ENCODE measurements around the gene RIPOR2. TPM values are rescaled to one million over a fixed set of nuclear protein-coding genes. Genes with fewer than 3 reads are reported as not detected.

Gene RIPOR2
- total and polyA plus RNA-seq, 2 experiments from 2014 or later = 9.5 to 22.5 TPM

DNA sequence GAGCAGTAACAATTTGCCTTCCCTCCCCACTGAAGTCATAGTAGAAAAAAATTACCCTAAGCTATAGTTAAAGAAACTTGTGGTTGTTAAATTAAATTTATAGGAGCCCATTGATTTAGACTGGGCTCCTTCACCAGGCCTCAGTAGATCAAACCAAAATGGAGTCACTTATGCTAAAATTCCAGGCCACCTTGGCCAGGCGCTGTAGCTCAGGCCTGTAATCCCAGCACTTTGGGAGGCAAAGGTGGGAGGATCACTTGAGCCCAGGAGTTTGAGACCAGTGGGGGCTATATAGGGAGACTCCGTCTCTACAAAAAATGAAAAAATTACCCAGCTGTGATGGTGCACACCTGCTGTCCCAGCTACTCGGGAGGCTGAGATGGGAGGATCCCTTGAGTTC lies 176.0 kb downstream of the RIPOR2 start (continued):
- TF ChIP-seq, protein P1, sequence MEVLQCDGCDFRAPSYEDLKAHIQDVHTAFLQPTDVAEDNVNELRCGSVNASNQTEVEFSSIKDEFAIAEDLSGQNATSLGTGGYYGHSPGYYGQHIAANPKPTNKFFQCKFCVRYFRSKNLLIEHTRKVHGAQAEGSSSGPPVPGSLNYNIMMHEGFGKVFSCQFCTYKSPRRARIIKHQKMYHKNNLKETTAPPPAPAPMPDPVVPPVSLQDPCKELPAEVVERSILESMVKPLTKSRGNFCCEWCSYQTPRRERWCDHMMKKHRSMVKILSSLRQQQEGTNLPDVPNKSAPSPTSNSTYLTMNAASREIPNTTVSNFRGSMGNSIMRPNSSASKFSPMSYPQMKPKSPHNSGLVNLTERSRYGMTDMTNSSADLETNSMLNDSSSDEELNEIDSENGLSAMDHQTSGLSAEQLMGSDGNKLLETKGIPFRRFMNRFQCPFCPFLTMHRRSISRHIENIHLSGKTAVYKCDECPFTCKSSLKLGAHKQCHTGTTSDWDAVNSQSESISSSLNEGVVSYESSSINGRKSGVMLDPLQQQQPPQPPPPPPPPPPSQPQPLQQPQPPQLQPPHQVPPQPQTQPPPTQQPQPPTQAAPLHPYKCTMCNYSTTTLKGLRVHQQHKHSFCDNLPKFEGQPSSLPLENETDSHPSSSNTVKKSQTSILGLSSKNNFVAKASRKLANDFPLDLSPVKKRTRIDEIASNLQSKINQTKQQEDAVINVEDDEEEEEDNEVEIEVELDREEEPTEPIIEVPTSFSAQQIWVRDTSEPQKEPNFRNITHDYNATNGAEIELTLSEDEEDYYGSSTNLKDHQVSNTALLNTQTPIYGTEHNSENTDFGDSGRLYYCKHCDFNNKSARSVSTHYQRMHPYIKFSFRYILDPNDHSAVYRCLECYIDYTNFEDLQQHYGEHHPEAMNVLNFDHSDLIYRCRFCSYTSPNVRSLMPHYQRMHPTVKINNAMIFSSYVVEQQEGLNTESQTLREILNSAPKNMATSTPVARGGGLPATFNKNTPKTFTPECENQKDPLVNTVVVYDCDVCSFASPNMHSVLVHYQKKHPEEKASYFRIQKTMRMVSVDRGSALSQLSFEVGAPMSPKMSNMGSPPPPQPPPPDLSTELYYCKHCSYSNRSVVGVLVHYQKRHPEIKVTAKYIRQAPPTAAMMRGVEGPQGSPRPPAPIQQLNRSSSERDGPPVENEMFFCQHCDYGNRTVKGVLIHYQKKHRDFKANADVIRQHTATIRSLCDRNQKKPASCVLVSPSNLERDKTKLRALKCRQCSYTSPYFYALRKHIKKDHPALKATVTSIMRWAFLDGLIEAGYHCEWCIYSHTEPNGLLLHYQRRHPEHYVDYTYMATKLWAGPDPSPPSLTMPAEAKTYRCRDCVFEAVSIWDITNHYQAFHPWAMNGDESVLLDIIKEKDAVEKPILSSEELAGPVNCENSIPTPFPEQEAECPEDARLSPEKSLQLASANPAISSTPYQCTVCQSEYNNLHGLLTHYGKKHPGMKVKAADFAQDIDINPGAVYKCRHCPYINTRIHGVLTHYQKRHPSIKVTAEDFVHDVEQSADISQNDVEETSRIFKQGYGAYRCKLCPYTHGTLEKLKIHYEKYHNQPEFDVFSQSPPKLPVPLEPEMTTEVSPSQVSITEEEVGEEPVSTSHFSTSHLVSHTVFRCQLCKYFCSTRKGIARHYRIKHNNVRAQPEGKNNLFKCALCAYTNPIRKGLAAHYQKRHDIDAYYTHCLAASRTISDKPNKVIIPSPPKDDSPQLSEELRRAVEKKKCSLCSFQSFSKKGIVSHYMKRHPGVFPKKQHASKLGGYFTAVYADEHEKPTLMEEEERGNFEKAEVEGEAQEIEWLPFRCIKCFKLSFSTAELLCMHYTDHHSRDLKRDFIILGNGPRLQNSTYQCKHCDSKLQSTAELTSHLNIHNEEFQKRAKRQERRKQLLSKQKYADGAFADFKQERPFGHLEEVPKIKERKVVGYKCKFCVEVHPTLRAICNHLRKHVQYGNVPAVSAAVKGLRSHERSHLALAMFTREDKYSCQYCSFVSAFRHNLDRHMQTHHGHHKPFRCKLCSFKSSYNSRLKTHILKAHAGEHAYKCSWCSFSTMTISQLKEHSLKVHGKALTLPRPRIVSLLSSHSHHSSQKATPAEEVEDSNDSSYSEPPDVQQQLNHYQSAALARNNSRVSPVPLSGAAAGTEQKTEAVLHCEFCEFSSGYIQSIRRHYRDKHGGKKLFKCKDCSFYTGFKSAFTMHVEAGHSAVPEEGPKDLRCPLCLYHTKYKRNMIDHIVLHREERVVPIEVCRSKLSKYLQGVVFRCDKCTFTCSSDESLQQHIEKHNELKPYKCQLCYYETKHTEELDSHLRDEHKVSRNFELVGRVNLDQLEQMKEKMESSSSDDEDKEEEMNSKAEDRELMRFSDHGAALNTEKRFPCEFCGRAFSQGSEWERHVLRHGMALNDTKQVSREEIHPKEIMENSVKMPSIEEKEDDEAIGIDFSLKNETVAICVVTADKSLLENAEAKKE (CRISPR knock-in tag; IDR thresholded peaks at IDR 0.05) = no peak
- no peak for TF ChIP-seq JUNB (IDR thresholded peaks at IDR 0.05; ENCODE audit: unreplicated experiment)
- no peak for TF ChIP-seq CREB1 (CRISPR knock-in tag; IDR thresholded peaks at IDR 0.05; ENCODE audit: low read depth)

DNA sequence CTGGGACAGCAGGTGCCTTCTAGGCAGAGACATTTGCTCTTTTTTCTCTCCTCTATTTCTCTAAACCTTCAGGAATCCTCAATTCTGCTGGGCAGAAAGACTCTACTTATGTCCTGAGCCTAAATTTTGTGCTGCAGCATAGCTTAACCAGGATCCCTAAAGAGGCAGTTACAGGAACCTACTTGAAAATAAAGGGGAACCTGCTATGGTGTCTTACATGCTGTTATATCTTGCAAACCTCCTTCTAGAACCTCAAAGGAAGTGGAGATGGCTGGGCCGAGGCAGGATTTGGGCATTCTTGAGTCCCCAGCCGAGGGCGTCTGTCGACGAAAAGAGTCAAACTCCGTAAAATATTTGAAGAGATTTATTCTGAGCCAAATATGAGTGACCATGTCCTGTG lies 178.1 kb downstream of the RIPOR2 start:
- H3K27me3 ChIP-seq (ENCODE audit: insufficient read depth) = no peaks in the 10 kb centered on the region
- no peaks in the 10 kb centered on the region for H3K36me3 ChIP-seq (ENCODE audit: insufficient read depth)
- H3K27me3 Mint-ChIP-seq (ENCODE audit: insufficient read depth, low read depth, poor library complexity) = peaks cover 1% of the 10 kb centered on the region
- DNase-seq (ENCODE audit: low spot score) (no peak), ATAC-seq (no peak)
- no peaks in the 10 kb centered on the region for H4K20me1 ChIP-seq (replicated peaks; ENCODE audit: insufficient read depth)
- peaks cover 6% of the 10 kb centered on the region; the same call in 1 of the 3 replicates for H3K9me3 Mint-ChIP-seq
- H3K9me2 ChIP-seq (ENCODE audit: insufficient read depth) = peaks cover 6% of the 10 kb centered on the region
- no peak overlapping the region for H3K27ac Mint-ChIP-seq
- no peak overlapping the region for H3K4me2 ChIP-seq
- H3F3A ChIP-seq (replicated peaks; ENCODE audit: low read depth) = no peaks in the 10 kb centered on the region
- H3K36me3 Mint-ChIP-seq (ENCODE audit: low read depth) = no peaks in the 10 kb centered on the region; the same call in 2 of the 3 replicates
- no peaks in the 10 kb centered on the region for H3K79me2 ChIP-seq (replicated peaks; ENCODE audit: insufficient read depth)
- H3K27ac ChIP-seq (ENCODE audit: low read depth) = no peak overlapping the region
- peaks cover 4% of the 10 kb centered on the region; the same call in 1 of the 2 replicates for H3K4me1 ChIP-seq (ENCODE audit: insufficient read depth)
- H3K4me1 Mint-ChIP-seq = peaks cover 5% of the 10 kb centered on the region; the same call in 2 of the 3 replicates
- H2AFZ ChIP-seq = peak overlapping the region; percentile 77; the same call in 1 of the 2 replicates
- no peak overlapping the region for H3K4me3 ChIP-seq
- H3K4me3 Mint-ChIP-seq = no peak overlapping the region
- TF ChIP-seq, protein P2, sequence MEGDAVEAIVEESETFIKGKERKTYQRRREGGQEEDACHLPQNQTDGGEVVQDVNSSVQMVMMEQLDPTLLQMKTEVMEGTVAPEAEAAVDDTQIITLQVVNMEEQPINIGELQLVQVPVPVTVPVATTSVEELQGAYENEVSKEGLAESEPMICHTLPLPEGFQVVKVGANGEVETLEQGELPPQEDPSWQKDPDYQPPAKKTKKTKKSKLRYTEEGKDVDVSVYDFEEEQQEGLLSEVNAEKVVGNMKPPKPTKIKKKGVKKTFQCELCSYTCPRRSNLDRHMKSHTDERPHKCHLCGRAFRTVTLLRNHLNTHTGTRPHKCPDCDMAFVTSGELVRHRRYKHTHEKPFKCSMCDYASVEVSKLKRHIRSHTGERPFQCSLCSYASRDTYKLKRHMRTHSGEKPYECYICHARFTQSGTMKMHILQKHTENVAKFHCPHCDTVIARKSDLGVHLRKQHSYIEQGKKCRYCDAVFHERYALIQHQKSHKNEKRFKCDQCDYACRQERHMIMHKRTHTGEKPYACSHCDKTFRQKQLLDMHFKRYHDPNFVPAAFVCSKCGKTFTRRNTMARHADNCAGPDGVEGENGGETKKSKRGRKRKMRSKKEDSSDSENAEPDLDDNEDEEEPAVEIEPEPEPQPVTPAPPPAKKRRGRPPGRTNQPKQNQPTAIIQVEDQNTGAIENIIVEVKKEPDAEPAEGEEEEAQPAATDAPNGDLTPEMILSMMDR (conservative IDR thresholded peaks at IDR 0.05; ENCODE audit: low read depth in 2 of 2) = no peak
- no peak for TF ChIP-seq POLR2AphosphoS5 (IDR thresholded peaks at IDR 0.05; ENCODE audit: low read depth)
- TF ChIP-seq JUNB (IDR thresholded peaks at IDR 0.05; ENCODE audit: unreplicated experiment) = no peak
- TF ChIP-seq STAT1 (IDR thresholded peaks at IDR 0.05; ENCODE audit: unreplicated experiment) = no peak
- TF ChIP-seq, protein P1 (CRISPR knock-in tag; IDR thresholded peaks at IDR 0.05) = no peak
- TF ChIP-seq CREB1 (CRISPR knock-in tag; IDR thresholded peaks at IDR 0.05; ENCODE audit: low read depth) = no peak
- TF ChIP-seq ZNF331 (CRISPR knock-in tag; IDR thresholded peaks at IDR 0.05; ENCODE audit: low read depth) = no peak
- no peak for TF ChIP-seq EZH2 (IDR thresholded peaks at IDR 0.05; ENCODE audit: low read depth, unreplicated experiment)

All from GM23338 (cell line).